HG03135 (cell line): ENCODE results near the gene ATRIP.

Experiments used
- ATAC-seq: cut with Tn5 transposase; IDR thresholded peaks from one replicate; pipeline ENCODE4 v1.9.1; 2021; ENCODE audit warnings: mild to moderate bottlenecking, moderate library complexity; ENCODE audit not compliant: unreplicated experiment

The ATRIP gene

GRCh38 chr3:48501196-48501595, 54.7 kb downstream of the ATRIP start:
- ATAC-seq: no peak

GRCh38 chr3:48502121-48502520, 55.6 kb downstream of the ATRIP start:
- ATAC-seq: no peak

DNA sequence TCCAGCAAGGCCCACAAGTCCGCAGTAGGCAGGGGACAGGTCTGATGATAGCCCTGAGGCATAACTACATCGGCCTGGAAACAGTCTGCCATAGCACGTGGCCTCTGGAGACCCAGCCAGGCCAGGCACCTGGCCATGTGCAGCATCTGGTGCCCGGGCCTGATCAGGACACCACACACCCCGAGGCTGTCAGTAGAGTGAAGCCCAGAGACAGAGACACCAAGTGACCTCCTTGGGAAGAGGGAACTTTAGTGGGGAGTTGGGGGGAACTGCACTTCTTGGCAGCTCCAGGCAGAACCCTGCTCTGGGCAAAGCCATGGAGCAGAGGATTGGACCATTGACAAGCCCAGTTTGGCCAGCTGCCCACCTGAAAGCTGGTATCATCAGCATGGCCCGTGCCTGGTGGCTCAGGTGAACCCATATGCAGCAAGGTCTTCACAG, 56.2 kb downstream of the ATRIP start:
- no peak for ATAC-seq

GRCh38 chr3:48503401-48504050, 57.0 kb downstream of the ATRIP start:
- ATAC-seq: no peak

DNA sequence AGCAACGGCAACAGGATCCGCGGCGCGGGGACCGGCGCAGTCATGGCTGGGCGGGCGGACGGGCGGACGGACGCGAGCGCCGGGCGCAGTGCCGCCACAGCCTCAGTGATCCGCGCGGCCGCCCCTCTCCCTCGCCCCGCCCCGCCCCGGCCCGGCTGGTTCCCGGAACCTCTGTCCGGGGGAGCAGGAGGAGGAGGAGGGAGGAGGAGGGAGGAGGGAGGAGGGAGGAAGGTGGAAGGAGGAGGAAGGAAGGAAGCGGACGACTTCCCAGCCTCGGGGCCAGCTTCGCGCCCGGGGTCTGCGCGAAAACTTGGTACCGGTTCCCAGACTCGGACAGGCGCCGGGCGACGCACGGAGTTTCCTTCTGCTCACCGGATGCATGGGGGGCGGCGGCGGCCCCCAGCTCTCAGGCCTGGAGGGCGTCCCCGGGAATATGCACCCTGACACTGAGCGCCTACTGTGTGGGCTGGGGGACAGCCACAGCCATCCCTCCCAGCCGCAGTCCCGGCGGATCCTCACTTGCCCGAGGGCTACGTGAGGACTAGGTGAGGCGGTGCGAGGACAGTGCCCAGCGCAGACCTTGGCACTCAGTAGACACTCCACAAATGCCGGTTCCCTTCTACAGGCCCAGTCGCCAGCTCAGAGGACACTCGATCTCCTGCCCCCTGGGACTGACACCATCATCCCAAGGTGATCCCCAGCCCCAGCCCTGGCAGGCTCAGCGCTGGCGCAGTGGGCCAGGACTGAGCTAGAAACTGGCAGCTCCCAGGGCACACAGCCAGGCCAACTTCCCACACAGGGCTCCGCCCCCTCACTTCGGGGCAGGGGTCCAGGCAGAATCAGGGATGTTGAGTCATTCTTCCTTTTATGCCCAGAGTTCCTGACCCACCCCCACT, 57.8 kb downstream of the ATRIP start, which contains the start of gene SHISA5:
Gene SHISA5 (minus strand): TSS at position 124 of the 896 bp plus-strand sequence. CDS start 80 bp downstream, at position 44.
- ATAC-seq: no peak

- no peak for ATAC-seq
Observed at GRCh38 chr3:48505146-48505545, 58.6 kb downstream of the ATRIP start.

DNA sequence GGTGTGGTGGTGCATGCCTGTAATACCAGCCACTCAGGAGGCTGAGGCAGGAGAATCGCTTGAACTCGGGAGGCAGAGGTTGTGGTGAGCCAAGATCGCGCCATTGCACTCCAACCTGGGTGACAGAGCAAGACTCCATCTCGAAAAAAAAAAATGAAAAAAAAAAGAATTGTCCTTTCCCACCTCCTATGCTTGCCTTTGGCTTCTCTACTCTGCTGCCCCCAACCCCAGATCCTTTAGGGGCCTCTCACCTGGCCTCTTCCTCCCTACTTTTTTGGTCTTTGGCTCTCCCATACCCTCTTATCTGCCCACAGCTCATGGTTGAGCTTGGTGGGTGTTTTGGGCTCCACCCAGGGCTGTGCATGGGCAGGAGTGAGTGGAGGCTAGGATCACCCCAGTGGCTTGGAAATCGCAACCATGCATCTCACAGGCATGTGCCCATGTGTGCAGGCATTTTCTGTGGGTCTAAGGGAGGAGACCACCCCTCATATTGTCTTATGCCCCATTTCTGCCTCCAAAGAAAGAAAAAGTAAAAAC, 59.5 kb downstream of the ATRIP start:
- ATAC-seq: no peak

DNA sequence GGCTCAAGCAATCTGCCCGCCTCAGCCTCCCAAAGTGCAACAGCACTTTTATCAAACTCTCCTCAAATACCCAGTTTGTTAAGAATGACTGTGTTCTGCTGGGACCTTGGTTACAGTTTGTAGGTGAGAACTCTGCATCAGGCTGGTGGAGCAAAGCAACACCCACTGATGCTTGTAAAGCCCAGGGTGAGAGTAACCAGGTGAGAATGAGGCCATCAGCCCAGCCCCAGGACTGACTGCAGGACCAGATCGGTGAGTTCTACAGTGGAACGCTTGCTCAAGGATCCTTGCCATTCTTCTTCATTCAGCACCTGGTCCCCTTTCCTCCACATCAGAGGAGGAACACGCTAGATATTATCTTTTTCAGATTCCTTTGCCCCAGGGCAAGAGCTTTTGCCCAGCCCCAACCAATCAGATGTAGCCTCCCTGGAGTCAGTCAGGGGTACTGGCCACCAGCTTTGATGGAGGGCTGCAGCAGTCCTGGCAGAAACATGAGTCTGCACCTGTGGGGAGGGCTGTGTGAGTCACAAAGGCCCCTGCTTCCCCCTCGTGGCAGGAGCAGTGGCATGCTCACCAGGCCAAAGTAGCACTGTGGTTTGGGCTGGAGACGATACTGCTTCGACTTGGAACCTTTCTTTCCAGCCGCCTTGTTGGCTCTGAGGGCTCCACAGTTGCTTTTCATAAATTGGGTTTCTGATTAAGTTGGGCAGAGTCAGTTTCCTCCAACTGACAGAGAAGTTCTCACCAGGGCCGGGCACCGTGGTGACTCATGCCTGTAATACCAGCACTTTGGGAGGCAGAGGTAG, 60.9 kb downstream of the ATRIP start:
- no peak for ATAC-seq

DNA sequence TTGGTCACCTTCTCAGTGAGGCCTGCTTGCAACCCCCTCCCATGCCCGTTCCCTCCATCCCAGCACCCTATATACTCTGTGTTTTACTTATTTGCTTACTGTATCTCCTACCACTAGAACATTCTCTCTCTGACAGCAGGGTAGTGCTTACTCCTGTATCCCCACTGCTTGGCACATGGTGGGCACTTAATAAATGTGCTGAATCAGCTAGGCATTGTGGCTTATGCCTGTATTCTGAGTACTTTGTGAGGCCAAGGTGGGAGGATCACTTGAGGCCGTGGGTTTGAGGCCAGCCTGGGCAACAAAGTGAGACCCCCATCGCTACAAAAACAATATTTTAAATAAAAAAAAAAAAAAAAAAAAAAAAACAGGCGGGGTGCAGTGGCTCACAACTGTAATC, 65.0 kb downstream of the ATRIP start:
- no peak for ATAC-seq

- ATAC-seq: no peak
Observed at GRCh38 chr3:48514431-48515227, 68.1 kb downstream of the ATRIP start.
